Neutrophil (primary cell): Measurements from ENCODE around the gene ASIC4.

ENCODE experiments used
- H3K27ac ChIP-seq: fragments of 200-600 bp; sonication (generic); 2 replicates; pipeline ENCODE4 v1.5.1; 2016; ENCODE audit warnings: mild to moderate bottlenecking, moderate library complexity
- H3K27me3 ChIP-seq: fragments of 200-600 bp; sonication (generic); 2 replicates; pipeline ENCODE4 v1.6.0; 2016; ENCODE audit warnings: mild to moderate bottlenecking
- H3K36me3 ChIP-seq: fragments of 200-600 bp; sonication (generic); 2 replicates; pipeline ENCODE4 v1.5.1; 2017
- H3K4me1 ChIP-seq, 2 experiments: fragments of 200-600 bp in 1 of 2; sonication (generic) in 1 of 2; 1 replicate in 1 of 2; 2 replicates in 1 of 2; pipeline versions ENCODE4 v1.5.1 to v1.6.1; 2013 to 2016; ENCODE audit warnings: low read depth in 1 of 2, low read length in 1 of 2, mild to moderate bottlenecking in 1 of 2, moderate library complexity in 1 of 2; ENCODE audit not compliant: control insufficient read depth in 1 of 2, insufficient read depth in 1 of 2
- H3K4me3 ChIP-seq, 2 experiments: fragments of 200-600 bp in 1 of 2; sonication (generic) in 1 of 2; 1 replicate in 1 of 2; 2 replicates in 1 of 2; pipeline ENCODE4 v1.5.1; 2013 to 2016; ENCODE audit warnings: low read depth in 1 of 2, low read length in 1 of 2, mild to moderate bottlenecking in 1 of 2, moderate library complexity in 1 of 2
- H3K9me3 ChIP-seq: fragments of 200-600 bp; sonication (generic); 2 replicates; pipeline ENCODE4 v1.5.1; 2016
- TF ChIP-seq, protein P1 (sequence below): fragments of 200-600 bp; sonication (generic); IDR thresholded peaks from 2 replicates; pipeline ENCODE4 v1.5.1; 2016; ENCODE audit warnings: antibody characterized with exemption

ASIC4 gene

DNA sequence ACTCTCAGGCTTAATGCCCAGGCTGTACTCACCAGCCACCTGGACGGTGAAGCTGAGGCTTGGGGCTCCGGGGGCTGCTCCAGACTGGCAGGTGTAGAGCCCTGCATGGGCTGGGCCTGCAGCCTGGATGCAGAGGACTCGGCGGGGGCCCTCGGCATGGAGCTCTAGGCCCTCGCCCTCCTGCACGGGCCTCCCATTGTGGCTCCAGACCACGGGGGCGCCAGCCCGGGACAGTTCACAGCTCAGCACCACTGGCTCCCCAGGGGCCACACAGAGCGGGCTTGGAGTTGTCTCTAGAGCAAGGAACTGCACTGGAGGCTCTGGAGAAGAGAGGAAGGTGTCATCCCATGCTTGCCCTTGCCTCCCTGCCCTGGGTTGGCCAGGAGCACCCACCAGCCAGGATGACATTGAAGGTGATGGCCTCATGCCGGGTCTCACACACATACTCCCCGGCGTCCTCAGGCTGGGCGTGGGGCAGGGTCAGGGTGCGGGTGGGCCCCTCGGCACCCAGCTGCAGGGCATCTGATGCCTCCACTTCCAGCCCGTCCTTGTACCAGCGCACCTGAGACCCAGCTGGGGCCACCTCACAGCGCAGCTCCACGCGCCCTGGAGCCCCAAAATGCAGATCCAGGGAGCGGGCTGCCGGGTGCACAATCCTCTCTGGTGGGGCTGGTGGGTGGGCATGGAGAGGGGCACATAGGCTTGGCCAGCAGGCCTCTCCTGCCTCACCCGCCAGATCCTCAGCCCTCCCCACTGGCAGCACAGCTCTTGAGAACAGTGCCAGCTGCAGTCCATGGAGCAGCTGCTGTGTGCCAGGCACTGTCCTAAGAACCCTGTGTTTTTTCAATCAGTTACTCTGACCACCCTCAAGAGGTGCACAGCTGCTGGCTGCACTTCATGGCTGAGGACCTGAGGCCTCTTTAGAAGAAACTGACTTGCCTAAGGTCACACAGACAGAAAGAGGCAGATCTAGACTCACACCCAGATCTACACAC is 43.8 kb downstream of the ASIC4 start:
- Histone ChIP-seq H3K27me3 (peaks cover 33% of the 10 kb centered on the region), H3K27ac (no peak overlapping the region), H3K9me3 (no peaks in the 10 kb centered on the region), H3K4me1 (no peaks in the 10 kb centered on the region), H3K4me3 (no peak overlapping the region), H3K36me3 (no peaks in the 10 kb centered on the region)
- TF ChIP-seq, protein P1, sequence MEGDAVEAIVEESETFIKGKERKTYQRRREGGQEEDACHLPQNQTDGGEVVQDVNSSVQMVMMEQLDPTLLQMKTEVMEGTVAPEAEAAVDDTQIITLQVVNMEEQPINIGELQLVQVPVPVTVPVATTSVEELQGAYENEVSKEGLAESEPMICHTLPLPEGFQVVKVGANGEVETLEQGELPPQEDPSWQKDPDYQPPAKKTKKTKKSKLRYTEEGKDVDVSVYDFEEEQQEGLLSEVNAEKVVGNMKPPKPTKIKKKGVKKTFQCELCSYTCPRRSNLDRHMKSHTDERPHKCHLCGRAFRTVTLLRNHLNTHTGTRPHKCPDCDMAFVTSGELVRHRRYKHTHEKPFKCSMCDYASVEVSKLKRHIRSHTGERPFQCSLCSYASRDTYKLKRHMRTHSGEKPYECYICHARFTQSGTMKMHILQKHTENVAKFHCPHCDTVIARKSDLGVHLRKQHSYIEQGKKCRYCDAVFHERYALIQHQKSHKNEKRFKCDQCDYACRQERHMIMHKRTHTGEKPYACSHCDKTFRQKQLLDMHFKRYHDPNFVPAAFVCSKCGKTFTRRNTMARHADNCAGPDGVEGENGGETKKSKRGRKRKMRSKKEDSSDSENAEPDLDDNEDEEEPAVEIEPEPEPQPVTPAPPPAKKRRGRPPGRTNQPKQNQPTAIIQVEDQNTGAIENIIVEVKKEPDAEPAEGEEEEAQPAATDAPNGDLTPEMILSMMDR, result no peak

DNA sequence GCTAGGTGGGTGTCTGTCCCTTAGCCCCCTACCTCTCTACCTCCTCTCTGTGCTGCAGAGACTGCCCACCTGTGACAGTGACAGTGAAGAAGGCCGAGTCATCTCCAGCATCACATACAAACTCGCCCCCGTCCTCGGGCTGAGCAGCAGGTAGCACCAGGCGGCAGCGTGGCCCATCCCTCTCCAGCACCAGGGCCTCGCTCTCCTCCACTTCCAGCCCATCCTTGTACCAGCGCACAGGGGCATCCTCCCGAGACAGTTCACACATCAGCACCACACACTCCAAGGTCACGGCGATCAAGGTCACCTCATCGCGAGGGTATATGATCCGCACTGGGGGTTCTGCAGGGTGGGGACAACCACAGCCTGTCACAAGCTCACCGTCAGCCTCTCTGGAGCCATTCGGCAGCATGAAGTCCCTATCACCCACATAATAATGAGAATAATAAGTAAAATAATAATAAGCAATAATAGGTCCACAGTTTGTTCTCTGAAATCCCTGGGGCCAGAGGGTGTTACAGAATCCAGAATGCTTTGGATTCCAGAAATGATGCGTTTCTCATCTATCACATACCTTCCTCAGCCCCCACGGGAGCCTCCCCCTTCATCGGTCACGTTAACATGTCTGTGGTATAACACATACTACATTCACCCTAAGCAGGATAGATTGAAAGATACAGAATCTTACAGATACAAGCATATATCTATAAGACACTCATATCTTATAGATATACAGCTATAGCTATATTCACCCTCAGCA is 45.1 kb downstream of the ASIC4 start:
- H3K9me3 ChIP-seq, result no peaks in the 10 kb centered on the region
- TF ChIP-seq, protein P1, result no peak

DNA sequence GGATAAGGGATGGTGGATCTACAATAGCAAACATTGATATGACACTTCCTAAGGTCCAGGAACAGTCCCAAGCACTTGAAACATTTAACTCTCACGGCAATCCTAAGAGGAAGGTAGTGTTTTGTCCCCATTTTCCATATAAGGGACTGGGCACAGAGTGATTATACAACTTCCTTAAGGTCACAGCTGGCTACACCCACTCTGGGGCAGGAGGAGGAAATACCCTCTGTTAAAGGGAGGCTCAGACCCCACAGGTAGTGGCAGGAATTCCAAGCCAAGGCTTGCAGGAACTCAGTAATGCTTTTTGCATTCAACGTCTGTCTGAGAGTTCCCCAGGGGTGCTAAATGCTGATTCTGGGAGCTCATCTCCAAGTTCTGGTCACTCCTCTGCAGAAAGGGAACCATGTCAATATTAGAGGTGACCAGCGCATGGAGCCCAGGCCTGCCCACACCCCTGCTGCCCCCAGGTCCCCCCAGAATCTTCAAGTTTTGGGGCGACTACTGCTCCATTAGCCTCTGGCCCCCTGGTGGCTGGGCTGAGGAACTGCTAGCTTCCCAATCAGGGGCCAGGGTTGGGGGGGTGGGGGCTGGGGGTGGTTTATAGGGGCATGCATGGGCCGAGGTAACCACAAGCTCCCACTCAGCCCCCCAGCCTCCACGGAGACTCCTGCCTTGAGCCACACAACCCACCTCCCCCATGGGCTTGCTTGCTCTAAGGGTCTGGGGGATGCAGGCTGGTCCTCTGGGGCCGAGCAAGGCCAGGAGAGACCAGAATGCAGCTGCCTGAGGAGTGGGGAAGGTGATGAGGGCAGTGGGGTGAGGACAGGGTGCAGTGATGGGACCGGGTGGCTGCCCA is 46.0 kb downstream of the ASIC4 start:
- H3K4me1 ChIP-seq, result no peaks in the 10 kb centered on the region
- H3K27ac ChIP-seq, result no peak overlapping the region
- no peaks in the 10 kb centered on the region for H3K36me3 ChIP-seq
- TF ChIP-seq, protein P1, result peak; percentile 82
- H3K27me3 ChIP-seq, result peaks cover 14% of the 10 kb centered on the region
- no peak overlapping the region for H3K4me3 ChIP-seq
- no peaks in the 10 kb centered on the region for H3K9me3 ChIP-seq

More for the DNA sequence above, 45.1 kb downstream of the ASIC4 start:
- Histone ChIP-seq H3K4me1 (no peaks in the 10 kb centered on the region), H3K36me3 (no peaks in the 10 kb centered on the region), H3K4me3 (no peak overlapping the region), H3K27ac (no peak overlapping the region), H3K27me3 (peaks cover 22% of the 10 kb centered on the region)

DNA sequence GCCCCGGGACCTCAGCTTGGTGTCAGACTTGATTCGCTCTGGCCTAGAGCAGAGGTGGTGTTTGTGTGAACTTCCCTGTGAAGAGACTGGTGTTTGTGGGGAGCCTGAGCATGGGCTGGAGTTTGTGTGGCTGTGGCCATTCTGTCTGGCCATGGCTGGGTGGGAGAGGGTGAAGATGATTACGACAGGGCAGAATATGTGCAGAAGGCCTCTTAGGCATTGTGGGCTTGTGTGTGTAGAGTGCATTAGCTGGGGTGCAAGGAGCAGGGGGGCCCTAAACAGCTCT is 46.6 kb downstream of the ASIC4 start:
- no peak overlapping the region for H3K4me3 ChIP-seq
- H3K27ac ChIP-seq, result no peak overlapping the region
- TF ChIP-seq, protein P1, result no peak
- no peaks in the 10 kb centered on the region for H3K36me3 ChIP-seq
- peaks cover 11% of the 10 kb centered on the region for H3K27me3 ChIP-seq
- H3K9me3 ChIP-seq, result no peaks in the 10 kb centered on the region
- no peaks in the 10 kb centered on the region for H3K4me1 ChIP-seq
